Subcutaneous adipose tissue (tissue), 4 donors: Measurements from ENCODE around the gene NFATC1. TPM values are rescaled to one million over a fixed set of nuclear protein-coding genes. Genes with fewer than 3 reads are reported as not detected.

Experiments used
- total RNA-seq, 4 donors: library from RNA; depleted of rRNA; stranded (reverse); fragments of >200 nt; gene quantifications; one replicate each; pipeline ENCODE4 v1.1.0, GENCODE V29; 2016
- TF ChIP-seq, protein P1 (sequence below): fragments of 450-650 bp; IDR thresholded peaks from one replicate; pipeline ENCODE4 v1.5.1; 2016; ENCODE audit warnings: low read depth, mild to moderate bottlenecking, control low read depth, antibody characterized with exemption, moderate library complexity

NFATC1 gene
- total RNA-seq, 4 donors from 2014 or later: 9.8 to 17.2 (median 11.5) TPM

DNA sequence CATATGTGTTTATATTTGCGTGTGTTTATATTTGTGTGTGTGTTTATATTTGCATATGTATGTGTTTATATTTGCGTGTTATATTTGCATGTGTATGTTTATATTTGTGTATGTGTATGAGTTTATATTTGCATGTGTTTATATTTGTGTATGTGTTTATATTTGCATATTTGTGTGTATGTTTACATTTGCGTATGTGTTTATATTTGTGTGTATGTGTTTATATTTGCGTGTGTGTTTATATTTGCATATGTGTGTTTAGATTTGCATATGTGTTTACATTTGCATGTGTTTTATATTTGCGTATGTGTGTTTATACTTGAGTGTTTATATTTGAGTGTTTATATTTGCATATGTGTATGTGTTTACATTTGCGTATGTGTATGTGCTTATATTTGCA, 168.2 kb downstream of the NFATC1 start:
- TF ChIP-seq, protein P1, sequence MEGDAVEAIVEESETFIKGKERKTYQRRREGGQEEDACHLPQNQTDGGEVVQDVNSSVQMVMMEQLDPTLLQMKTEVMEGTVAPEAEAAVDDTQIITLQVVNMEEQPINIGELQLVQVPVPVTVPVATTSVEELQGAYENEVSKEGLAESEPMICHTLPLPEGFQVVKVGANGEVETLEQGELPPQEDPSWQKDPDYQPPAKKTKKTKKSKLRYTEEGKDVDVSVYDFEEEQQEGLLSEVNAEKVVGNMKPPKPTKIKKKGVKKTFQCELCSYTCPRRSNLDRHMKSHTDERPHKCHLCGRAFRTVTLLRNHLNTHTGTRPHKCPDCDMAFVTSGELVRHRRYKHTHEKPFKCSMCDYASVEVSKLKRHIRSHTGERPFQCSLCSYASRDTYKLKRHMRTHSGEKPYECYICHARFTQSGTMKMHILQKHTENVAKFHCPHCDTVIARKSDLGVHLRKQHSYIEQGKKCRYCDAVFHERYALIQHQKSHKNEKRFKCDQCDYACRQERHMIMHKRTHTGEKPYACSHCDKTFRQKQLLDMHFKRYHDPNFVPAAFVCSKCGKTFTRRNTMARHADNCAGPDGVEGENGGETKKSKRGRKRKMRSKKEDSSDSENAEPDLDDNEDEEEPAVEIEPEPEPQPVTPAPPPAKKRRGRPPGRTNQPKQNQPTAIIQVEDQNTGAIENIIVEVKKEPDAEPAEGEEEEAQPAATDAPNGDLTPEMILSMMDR: no peak

DNA sequence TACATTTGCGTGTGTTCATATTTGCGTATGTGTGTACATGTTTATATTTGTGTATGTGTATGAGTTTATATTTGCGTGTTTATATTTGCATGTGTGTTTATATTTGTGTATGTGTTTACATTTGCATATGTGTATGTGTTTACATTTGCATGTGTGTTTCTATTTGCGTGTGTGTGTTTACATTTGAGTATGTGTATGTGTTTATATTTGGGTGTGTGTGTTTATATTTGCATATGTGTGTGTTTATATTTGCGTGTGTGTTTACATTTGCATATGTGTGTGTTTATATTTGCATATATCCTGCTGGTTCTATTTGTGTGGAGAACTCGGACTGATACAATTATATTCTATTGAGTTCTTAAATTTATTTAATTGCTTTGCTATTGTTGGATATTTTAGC, 168.7 kb downstream of the NFATC1 start:
- TF ChIP-seq, protein P1: no peak

DNA sequence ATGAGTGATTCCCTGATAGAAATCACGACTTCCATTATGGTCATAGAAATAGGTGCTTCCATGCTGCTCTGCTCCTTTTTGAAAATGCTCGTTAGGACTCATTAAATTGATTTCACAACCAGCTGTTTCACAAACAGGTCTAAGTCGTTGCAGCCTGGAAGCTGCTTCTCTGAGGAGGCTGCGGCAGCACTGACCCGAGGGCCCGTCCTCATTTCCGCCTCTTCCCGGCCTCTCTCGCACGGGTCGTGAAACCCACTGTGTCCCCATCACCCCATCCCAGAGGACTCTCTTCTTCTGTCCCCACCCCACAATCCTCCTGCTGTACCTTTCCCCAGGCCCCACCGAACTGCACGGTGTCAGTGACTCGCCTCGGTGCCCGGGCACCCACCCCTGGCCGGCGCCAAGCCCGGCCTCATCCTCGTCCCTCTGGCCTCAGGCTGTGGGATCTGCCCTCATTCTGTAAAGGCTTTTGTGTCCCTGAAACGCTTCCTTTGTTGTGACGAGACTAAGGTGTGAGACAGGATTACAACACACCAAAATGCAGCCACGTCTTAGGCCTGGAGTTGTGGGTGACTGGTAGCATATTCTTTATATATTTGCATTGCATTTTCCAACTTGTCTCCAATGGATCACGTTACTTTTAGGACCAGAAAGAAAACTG, 171.2 kb downstream of the NFATC1 start:
- TF ChIP-seq, protein P1: no peak

DNA sequence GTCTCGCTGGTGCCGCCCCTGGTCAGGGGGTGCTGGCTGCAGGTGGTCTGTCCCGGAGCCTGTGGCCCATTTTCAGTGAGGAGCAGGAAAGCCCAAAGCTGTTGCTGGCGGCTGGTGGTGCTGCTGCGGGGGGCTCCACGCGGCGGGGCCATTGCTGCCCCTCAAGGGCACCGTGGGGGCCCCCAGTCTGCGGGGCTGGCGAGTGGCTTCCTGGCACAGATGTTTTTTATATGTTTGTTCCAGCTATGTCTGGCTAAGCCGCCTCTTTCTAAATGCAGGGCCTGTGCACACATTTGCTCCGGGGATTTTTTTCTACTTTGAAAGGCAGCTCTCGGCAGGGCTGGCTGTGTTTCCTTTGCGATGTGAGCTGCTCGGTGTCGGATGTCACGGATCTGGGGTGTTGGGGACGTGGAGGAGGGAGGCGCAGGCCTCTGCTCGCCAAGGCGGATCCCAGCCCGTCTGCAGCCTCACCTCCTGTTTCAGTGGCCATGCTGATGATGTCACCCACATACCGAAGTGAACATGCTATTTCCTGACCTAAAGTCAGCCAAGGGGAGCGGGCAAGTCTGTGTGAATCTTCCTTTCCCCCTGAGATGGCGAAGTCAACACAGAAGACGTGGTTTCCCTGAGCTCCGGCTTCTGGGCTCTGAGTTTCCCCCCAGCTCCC, 171.9 kb downstream of the NFATC1 start:
- TF ChIP-seq, protein P1: no peak

DNA sequence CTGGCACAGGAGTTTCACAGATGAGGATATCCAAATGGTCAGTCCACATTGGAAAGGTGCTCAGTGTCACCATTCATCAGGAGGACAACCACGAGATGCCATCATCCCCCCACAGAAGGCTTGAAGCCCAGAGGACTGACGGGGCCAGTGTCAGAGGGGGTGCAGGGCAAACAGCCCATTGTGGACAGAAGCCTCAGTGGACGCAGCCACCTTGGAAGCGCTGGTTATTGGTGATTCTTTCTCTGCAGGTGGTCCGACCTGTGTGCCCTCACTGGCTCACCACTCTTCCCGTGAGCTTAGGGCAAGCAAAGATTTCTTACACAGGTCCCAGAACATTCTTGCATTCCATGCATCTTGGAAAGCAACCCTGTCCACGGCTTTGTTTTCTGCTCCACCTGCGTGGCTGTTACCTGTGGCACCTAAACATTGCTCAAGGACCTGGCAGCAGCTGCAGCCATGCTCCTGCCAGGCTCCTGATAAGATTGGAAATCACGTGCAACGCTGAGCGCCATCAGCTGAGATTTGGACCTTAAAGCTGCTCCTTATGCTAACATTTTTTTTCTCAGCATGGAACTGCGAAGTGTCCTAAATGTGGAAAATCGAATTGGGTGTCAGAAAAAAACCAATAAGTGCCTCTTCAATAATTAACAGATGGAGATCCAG, 172.9 kb downstream of the NFATC1 start:
- TF ChIP-seq, protein P1: no peak

DNA sequence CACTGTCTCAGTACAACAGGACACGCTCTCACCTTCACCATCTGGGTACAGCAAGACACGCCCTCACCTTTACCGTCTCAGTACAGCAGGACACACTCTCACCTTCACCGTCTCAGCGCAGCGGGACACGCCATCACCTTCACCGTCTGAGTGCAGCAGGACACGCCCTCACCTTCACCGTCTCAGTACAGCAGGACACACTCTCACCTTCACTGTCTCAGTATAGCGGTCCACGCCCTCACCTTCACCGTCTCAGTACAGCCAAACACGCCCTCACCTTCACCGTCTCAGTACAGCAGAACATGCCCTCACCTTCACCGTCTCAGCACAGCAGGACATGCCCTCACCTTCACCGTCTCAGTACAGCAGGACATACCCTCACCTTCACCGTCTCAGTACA, 174.0 kb downstream of the NFATC1 start:
- TF ChIP-seq, protein P1: no peak

DNA sequence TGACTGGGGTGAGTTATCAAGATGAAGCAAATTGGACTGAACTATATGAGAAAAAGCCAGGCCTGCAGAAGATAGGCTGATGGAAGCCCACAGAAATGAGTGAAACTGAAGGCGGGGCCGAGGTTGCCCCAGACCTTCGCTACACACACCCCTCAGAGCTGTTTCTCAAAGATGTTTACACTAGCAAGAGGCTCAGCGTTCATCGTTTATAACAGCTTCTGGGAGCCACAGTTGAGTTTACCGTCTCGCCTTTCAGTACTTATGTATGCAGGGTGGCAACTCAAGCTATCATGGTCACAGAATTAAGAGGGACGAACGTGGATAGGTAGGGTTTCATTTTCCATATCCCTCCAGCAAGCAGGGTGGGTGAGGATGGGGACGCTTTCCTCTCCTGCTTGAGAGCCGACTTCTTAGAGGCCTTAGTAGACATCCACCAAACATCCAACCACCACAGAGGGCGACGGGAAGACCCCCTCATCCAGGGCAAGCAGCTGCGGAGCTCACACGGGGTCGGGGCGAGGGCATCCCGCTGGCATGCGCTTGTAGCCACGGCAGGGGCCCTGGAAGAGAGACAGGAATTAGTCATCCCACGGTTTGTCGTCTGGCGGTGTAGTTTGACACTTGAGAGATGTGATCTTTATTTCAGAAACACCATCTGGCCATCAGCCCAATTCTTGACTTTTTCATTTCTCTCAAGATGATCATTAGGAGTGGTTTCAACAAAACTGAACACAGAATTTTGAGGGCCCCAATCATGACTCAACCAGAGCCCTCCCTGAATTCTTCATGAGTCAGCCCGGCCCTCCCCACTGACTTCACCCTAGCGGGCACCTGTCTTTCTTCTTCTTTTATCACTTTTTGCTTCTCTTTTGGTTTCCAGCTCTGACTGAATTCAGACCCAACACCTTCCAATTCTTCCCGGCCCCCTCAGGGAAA, 174.8 kb downstream of the NFATC1 start:
- TF ChIP-seq, protein P1: no peak
